A673 (cell line): ENCODE measurements around the gene LAMB3.

Experiments
- EZH2 ChIP-seq: fragments of 200-600 bp; sonication (generic); IDR thresholded peaks from 2 replicates; pipeline ENCODE4 v1.6.1; 2017; ENCODE audit warnings: borderline replicate concordance, low read depth, mild to moderate bottlenecking, mixed read lengths, antibody characterized with exemption, low read length; ENCODE audit not compliant: poor library complexity, severe bottlenecking
- TF ChIP-seq, protein P1 (sequence below): fragments of 300-800, 200-600 bp; sonication (generic); conservative IDR thresholded peaks from 2 replicates; pipeline ENCODE4 v1.5.1; 2017; ENCODE audit warnings: low read depth, mild to moderate bottlenecking, antibody characterized with exemption, low read length, moderate library complexity, mixed read lengths

DNA sequence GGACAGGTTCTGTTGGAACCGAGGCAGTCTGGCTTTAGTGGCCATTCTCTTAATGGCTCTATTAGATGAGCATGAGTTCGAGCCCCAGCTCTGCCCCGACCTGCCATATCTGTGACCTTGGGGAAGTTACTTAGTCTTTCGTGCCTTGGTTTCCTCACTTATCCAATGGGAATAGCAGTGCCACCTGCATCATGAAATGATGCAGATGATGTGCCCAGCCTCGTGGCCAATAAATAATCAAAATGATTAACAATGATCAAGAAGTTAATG is 38.1 kb downstream of the LAMB3 start:
- TF ChIP-seq, protein P1, sequence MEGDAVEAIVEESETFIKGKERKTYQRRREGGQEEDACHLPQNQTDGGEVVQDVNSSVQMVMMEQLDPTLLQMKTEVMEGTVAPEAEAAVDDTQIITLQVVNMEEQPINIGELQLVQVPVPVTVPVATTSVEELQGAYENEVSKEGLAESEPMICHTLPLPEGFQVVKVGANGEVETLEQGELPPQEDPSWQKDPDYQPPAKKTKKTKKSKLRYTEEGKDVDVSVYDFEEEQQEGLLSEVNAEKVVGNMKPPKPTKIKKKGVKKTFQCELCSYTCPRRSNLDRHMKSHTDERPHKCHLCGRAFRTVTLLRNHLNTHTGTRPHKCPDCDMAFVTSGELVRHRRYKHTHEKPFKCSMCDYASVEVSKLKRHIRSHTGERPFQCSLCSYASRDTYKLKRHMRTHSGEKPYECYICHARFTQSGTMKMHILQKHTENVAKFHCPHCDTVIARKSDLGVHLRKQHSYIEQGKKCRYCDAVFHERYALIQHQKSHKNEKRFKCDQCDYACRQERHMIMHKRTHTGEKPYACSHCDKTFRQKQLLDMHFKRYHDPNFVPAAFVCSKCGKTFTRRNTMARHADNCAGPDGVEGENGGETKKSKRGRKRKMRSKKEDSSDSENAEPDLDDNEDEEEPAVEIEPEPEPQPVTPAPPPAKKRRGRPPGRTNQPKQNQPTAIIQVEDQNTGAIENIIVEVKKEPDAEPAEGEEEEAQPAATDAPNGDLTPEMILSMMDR: no peak
- TF ChIP-seq EZH2: no peak
